ENCODE results near the gene COQ9. TPM values are rescaled to one million over a fixed set of nuclear protein-coding genes. Genes with fewer than 3 reads are reported as not detected.

Gene COQ9
- total and polyA plus RNA-seq, 2 of the 4 experiments (the other 2 are of a cell fraction), result 57.9 to 58.5 TPM

GRCh38 chr16:57434003-57434402, 13.3 kb upstream of the COQ9 start:
- Histone ChIP-seq H2BK15ac (ENCODE audit: low read depth, low read length) (no peak overlapping the region), H2AK5ac (ENCODE audit: low read depth, low read length) (no peak overlapping the region), H2BK5ac (ENCODE audit: low read depth, low read length, poor library complexity, severe bottlenecking) (no peak overlapping the region), H4K8ac (ENCODE audit: low read depth in 2 of 2, low read length in 2 of 2) (no peak overlapping the region), H3K4me1 (ENCODE audit: control insufficient read depth, insufficient read depth, low read length) (no peaks in the 10 kb centered on the region), H3K4me2 (ENCODE audit: low read depth, low read length) (no peak overlapping the region), H4K20me1 (ENCODE audit: insufficient read depth, low read length) (no peaks in the 10 kb centered on the region), H3K4ac (ENCODE audit: low read depth, low read length) (no peak overlapping the region), H3K9me1 (ENCODE audit: insufficient read depth, low read length) (no peaks in the 10 kb centered on the region), H3K23ac (ENCODE audit: low read depth, low read length) (no peak overlapping the region), H3K56ac (ENCODE audit: extremely low read depth, insufficient read depth, low read length) (no peak overlapping the region), H3K9me3 (ENCODE audit: control insufficient read depth, insufficient read depth, low read length) (no peaks in the 10 kb centered on the region), H3K14ac (replicated peaks; ENCODE audit: low read depth, low read length) (no peak overlapping the region), H2AK9ac (replicated peaks; ENCODE audit: low read depth, low read length, poor library complexity) (no peak overlapping the region), H3K79me1 (ENCODE audit: low read depth in 1 of 2, low read length in 2 of 2) (0 out of 4 replicates have a peak, but pooled peaks cover 0 to 3% of the 10 kb centered on the region in 2 experiments), H2AFZ (replicated peaks; ENCODE audit: low read length, poor library complexity) (no peak overlapping the region), H2BK120ac (ENCODE audit: low read depth, low read length) (no peak overlapping the region), H2BK20ac (ENCODE audit: low read depth, low read length) (no peak overlapping the region), H3K27me3 (ENCODE audit: control insufficient read depth, insufficient read depth, low read length) (no peaks in the 10 kb centered on the region), H3K18ac (ENCODE audit: low read depth, low read length) (no peak overlapping the region), H4K5ac (ENCODE audit: low read depth, low read length) (no peak overlapping the region), H3K27ac (ENCODE audit: insufficient read depth, low read length) (no peak overlapping the region), H3K4me3 (ENCODE audit: insufficient read depth, low read depth, low read length) (no peak overlapping the region), H3K9ac (ENCODE audit: low read depth, low read length) (no peak overlapping the region), H3K36me3 (ENCODE audit: control insufficient read depth, insufficient read depth, low read length) (peaks cover 51% of the 10 kb centered on the region), H4K91ac (ENCODE audit: insufficient read depth, low read depth, low read length) (no peak overlapping the region)
- ATAC-seq (ENCODE audit: low read depth) (no peak), DNase-seq (no peak)
- no TSS peak for BruUV-seq (replicated peaks)
- intact Hi-C loops (cut with micrococcal nuclease), result no loop called here
- ChIA-PET POLR2A (ENCODE audit: unreplicated experiment) (no interaction called here), CTCF (interaction anchor here (0.6 to 1.1 kb wide), 2 partner anchors 7 to 12 kb away, joined by 3 to 5 read pairs; no protein-coding TSS in a partner anchor)
- in situ Hi-C loops (cut with MboI; ENCODE audit: low sequenced_read_pairs), result no loop called here
- dilution Hi-C loops (cut with HindIII; ENCODE audit: low sequenced_read_pairs, unreplicated experiment), result no loop called here
- TF ChIP-seq POLR2A (IDR thresholded peaks at IDR 0.05; ENCODE audit: low read depth, low read length), result no peak
- no peak for TF ChIP-seq CTCF (conservative IDR thresholded peaks at IDR 0.05; ENCODE audit: low read depth, low read length)
- no peak for TF ChIP-seq ELK1 (IDR thresholded peaks at IDR 0.05; ENCODE audit: borderline replicate concordance, low read depth, low read length)
- TF ChIP-seq FOS (IDR thresholded peaks at IDR 0.05; ENCODE audit: low read depth, low read length), result no peak
- TF ChIP-seq MAFK (IDR thresholded peaks at IDR 0.05; ENCODE audit: low read depth, low read length), result no peak
- TF ChIP-seq USF2 (IDR thresholded peaks at IDR 0.05; ENCODE audit: low read depth, low read length), result no peak
- no peak for TF ChIP-seq RAD21 (IDR thresholded peaks at IDR 0.05; ENCODE audit: low read length)
- no CpG with 5 or more reads among the region's 2 CpGs for WGBS, 2 experiments (ENCODE audit: extremely low coverage in 2 of 2, insufficient read length in 1 of 2)
